ENCODE results near the gene TSPAN11.
"Not testable (repeated sequence)": the region's sequence is repeated elsewhere in the genome, so short reads cannot be mapped to it uniquely, and the experiment has no call there.

The TSPAN11 gene

DNA sequence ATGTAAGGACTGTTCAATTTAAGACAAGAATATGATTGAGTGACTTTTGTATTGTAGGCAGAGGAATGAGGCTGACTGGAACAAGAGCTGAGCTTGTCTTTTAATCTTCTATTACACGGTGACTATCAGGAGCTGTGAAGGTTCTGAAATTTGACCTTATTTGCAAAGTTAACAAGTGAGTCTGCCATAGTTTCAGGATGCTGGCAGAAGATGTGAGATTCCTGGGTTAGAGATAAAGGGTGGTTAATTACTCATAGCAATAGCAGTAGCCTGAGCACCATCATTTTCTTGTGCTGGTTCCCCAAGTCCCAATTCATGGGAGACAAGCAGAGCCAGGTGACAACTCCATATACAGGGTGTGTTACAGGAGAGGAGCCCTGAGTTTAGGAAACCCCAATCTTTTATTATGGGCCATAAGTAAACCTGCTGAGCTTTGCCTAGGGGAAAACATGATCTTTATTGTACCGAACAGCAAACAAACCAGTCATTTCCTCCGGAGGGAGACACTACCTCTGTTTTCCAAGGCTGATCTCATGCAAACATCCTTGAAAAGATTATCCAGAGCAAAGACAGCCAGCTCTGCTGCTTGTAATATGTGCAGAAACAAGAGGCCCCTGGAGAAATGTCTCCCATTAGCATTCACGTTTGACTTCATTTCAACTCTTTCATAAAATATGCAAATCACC is 95.4 kb downstream of the TSPAN11 start:
- DNase-seq: no peak

DNA sequence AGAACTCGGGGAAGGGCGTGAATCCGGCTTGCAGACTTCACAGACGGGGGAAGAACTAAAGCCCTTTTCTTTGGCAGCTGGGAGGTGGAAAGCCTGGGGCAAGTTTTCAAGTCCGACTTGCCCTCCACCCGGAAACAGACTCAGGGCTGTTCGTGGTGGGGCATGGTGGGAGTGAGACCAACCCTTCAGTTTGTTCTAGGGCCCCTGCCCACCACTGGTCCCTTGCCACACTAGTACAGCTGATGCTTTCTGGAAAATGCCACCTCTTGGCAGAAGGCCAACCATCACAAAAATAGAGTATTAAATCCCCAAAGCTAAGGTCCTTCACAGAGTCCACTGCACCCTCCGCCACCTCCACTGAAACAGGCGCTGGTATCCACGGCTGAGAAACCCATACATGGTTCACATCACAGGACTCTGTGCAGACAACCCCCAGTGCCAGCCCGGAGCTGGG is 96.8 kb downstream of the TSPAN11 start:
- DNase-seq: no peak

DNA sequence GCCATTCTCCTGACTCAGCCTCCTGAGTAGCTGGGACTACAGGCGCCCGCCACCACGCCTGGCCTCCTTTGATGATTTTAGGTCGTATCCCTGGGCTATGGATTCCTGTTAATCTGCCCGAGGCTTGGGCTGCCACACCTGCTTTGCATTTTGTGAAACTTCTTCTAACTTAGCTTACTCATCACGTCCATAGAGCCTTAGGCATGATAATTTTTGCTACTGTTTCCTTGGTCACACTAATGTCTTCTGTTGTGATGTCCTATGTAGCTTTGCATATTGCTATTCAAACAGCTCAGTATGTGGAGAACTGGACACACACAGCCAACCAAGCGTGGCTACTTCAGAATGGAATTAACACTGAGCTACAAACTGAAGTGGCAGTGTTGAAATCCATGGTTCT is 99.7 kb downstream of the TSPAN11 start:
- DNase-seq: no peak

DNA sequence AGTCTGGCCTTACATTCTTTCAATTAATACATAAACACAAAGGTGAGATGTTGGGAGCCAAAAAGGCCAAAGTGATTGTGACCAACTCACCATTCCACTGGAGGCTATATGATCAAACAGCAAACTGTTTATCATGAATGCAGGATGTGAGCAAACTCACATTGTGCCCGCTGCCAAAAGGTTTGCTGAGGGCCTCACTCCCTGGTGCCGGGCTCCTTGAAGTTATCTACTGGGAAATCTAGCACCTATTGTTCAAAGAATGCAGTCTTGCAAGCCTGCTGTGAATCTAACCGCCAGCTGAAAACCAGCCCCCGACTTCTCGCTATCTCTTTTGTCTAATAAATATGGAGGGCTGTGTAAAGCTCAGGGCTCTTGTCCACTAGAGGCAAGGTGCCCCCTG is 100.5 kb downstream of the TSPAN11 start:
- DNase-seq: not testable (repeated sequence)

DNA sequence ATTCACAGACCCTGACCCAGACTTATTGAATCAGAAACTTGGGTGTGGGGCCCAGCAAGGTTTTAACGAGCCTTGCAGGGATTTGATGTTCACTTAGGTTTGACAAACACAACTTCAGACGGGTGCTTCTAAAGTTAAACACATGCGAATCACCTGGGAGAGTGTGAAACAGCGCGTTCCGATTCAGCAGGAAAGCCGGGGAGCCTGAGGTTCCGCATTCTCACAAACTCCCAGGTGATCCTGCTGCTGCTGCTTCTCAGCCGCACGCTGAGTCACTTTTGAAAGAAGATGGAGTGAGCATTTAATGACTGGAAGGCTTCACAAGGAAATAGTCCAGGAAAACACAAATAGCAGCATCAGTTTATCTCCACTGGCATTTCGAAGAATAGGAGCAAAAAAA is 102.9 kb downstream of the TSPAN11 start:
- no peak for DNase-seq

DNA sequence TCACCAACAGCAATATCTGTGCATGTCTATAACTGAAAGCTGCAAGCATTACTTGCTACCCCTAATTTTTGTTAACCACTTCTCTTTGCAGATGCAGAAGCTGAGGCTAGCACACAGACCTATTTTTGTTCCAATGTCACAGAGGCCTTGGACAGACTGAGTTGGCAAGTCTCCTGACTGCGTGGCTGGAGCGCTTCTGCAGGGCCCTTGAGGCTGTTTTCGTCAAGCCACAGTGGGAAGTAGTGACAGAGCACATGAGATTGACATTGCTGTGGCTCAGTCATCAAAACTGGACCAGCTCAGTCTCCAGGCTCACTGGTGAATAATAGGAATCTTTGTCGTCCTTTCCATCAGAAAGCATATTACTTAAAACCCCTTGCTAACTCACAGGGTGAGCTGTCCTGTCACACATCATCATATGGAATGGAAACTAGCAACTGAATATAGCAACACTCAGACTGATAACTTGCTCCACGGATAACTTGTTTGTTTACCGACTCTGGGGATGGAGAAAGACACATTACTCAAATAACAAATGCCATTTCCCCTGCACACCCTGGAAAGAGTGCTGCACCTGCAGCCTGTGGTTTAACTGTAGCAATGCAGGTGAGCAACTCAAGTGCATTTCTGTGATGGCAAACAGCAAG is 103.5 kb downstream of the TSPAN11 start:
- no peak for DNase-seq

DNA sequence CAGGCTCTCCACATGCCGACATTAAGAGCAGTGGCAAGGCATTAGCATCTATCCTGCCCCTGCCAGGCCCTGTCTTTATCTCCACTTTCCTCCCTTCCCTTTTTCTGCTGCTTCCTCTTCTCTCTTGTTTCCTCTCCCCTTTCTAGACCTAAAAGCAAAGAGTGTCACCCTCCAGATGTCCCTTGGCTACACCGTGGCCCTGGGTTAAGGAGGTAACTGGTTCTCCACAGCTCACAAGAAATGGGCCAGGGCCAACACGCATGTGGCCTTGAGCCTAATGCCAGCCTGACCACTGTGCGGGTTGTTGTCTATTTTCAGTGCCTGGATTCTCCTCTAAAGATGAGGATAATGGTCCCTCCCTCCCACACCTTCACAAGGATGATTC is 105.4 kb downstream of the TSPAN11 start:
- no peak for DNase-seq

DNA sequence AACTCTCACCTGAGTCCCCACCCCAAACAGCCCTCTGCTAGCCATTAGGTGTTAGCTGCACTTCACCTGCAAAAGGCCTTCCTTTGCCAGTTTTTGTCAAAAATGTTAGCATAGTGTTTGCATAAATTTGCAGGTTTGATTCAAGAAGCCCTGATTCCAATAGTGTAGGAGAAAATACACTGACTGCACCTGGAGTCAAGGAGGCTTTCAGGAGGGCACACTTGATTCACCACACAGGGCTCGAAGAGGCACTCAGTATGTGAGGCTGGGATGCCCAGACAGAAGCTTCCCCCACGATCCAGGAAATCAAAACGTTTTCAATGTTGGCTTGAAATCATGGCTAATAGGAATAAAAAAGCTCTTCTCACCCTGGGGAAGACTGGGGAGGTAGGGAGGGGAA is 106.6 kb downstream of the TSPAN11 start:
- DNase-seq: no peak

DNA sequence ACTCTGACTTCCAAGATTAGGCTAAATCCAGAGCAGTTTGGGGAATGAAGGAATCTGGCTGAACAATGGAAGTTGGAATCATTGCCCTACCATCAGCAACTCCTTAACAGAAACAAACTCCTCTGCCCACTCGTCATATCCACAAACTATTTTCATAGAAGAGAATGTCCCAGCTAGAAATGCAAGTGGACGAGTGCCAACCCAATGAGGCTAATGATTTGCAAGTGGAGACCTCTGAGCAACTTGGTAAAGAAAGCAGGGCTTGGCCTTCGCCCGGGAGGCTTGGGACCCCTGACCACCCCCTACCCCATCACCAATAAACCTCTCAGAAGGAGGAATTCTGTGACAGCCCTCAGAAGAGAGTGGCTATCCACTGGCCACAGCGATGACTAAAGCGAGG is 107.1 kb downstream of the TSPAN11 start:
- DNase-seq: no peak

DNA sequence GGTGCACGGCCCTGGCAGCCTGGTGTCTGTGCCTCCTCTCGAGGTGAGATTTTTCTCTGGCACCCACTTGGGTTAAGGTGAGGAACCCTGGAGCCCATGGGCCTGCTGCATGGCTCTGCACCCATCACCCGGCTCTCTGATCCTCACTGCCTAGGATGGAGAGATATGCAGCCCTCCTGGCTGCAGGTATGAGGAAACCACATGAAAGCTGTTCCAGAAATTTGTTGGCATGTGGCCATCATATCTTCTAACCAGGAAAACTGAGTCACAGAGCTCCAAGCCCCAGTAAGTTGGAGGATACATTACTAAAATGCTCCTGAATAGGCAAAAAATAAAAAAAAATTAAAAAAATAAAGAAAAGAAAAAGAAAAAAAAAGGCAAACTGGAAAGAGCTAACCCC is 107.8 kb downstream of the TSPAN11 start:
- no peak for DNase-seq

DNA sequence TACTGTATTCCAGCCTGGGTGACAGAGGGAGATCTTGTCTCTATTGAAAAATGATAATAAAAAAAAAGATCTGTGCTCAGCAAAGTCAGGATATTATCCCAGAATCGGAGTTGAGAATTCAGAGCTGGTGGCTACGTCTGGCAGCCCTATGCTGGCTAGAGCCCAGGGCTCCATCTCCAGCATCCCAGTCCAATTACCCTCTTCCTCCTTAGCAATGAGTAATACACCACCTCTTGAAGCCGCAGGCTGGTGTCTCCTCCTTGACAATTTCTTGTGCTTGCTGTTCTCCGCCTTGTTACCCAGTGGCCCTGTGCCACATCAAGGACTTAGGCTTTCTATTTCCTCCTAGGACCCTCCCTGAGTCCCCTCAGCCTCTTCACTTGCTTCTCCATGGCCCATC is 108.7 kb downstream of the TSPAN11 start:
- DNase-seq: no peak

DNA sequence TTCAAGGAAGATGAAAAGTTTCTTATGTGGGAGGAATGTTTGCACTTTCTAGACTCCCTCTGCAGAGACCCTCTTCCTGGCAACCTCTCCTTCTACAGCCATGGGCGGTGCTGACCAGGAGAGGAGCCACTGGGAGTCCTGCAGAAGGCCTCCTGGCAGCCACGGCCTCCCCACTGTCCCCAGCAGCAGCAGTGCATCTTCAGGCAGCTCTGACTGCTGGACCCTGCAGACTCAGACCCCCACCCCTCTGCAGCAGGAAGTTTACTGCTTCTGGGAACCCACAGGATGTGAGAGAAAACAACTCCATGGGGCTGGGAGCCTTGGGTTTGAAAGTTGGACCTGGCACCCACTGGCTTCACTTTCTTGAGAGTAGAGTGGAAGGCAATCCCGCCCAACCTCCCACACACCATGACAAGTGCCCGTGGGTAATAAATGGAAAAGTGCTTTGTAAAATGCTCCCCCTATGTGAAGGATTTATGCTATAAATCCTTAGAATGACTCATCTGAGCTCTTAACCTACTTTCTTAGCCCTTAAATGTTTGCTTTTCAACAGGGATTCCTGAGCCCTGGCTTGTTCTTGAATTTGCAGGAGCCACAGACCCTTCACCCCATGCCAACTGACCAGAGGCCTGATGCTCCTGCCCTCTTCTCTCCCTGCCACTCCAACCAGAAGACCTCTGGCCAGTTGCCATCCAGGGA is 109.6 kb downstream of the TSPAN11 start:
- no peak for DNase-seq

DNA sequence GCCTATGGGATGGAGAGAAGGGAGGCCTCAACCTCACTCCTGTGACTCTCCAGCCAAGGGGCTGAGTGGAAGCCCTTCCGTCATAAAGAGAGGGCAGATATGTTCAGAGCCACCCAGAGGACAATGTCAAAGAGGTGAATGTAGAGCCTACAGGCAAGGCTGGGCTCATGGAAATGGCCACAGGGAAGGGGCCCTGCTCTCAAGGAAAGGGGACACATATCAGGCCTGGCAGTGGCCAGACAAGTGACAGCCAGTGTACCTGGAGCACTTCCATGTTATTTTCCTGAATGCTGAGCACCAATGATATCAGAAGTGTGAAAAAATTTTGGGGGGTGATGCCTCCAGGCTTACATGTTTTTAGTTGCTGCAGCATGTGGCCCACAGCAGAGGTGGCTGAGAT is 110.5 kb downstream of the TSPAN11 start:
- no peak for DNase-seq

DNA sequence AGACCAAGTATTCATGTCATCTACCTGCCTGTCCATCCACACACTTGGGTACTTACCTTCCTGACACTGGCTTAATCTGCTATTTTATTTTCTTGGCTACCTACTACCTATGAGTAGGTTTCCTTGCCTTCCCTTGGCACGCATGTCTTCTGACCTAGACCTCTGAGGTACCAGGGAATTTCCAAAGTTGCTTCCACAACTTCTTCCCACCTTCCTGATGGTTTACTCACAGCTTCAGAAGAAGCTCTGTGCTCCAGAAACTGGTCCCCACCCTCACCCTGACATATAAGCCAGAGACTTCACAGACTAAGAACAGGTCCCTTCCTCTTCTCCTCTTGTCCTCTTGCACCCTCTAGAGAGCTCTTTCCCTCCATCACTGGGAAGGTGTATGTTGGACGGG is 111.4 kb downstream of the TSPAN11 start:
- DNase-seq: no peak

DNA sequence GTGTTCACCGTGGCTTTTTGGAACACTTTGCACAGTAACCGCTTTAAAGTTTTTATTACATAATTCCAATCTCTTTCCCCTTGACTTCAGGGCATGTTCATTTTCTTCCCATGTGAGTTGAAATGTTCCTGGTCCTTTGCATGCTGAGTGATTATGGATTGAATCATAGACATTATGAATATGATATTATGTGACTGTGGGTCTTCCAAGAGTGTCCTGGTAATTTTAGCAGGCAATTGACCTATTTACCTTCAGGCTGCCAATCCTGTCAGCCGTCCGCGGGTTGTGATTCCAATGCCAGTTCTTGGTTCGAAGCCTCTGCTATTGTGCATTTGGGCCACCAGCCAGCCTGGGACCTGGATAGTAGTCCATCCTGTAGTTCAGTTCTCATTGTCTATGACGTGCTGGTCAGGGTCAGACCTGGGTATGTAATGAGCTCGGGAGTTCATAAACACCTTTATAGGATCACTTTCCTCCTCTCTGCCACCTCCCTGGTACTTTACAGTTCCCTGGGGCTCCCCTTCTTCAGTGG is 114.6 kb downstream of the TSPAN11 start:
- DNase-seq: no peak
